NB4 (cell line): ENCODE measurements around the gene PITPNB.

Experiments
- DNase-seq: peaks from one replicate; pipeline ENCODE4 v3.0.0; 2010; ENCODE audit warnings: low read depth
- H3K4me3 ChIP-seq: one replicate; pipeline ENCODE4 v1.5.1; 2011; ENCODE audit warnings: mild to moderate bottlenecking, low read depth, low read length, moderate library complexity
- CTCF ChIP-seq: IDR thresholded peaks from one replicate; pipeline ENCODE4 v1.5.1; 2012; ENCODE audit warnings: low read depth, low read length
- MAX ChIP-seq: IDR thresholded peaks from 2 replicates; pipeline ENCODE4 v1.6.1; 2011; ENCODE audit warnings: low read depth, low read length
- MYC ChIP-seq: IDR thresholded peaks from 2 replicates; pipeline ENCODE4 v1.6.1; 2011; ENCODE audit warnings: low read depth, low read length
- POLR2A ChIP-seq: IDR thresholded peaks from 2 replicates; pipeline ENCODE4 v1.6.1; 2011; ENCODE audit warnings: mild to moderate bottlenecking; ENCODE audit not compliant: insufficient read length; ENCODE audit errors: extremely low read depth

The PITPNB gene

GRCh38 chr22:27816552-27816951 lies 102.5 kb downstream of the PITPNB start:
- TF ChIP-seq CTCF (no peak), POLR2A (no peak), MAX (no peak), MYC (no peak)
- DNase-seq = no peak
- no peak overlapping the region for H3K4me3 ChIP-seq

- TF ChIP-seq MAX (no peak), MYC (no peak), CTCF (no peak), POLR2A (no peak)
- no peak overlapping the region for H3K4me3 ChIP-seq
- DNase-seq = no peak
Measured at GRCh38 chr22:27815826-27816530, 103.1 kb downstream of the PITPNB start.

- H3K4me3 ChIP-seq = no peak overlapping the region
- no peak for DNase-seq
- no peak for TF ChIP-seq CTCF
- no peak for TF ChIP-seq MYC
- no peak for TF ChIP-seq POLR2A
- TF ChIP-seq MAX = no peak
Measured at GRCh38 chr22:27814993-27815392, 104.1 kb downstream of the PITPNB start.

GRCh38 chr22:27811778-27812177 lies 107.3 kb downstream of the PITPNB start:
- H3K4me3 ChIP-seq = no peak overlapping the region
- no peak for TF ChIP-seq CTCF
- no peak for TF ChIP-seq MAX
- TF ChIP-seq POLR2A = no peak
- TF ChIP-seq MYC = no peak
- no peak for DNase-seq

- no peak for TF ChIP-seq MAX
- TF ChIP-seq POLR2A = no peak
- TF ChIP-seq MYC = no peak
- no peak for TF ChIP-seq CTCF
Measured at GRCh38 chr22:27810609-27811151, 108.4 kb downstream of the PITPNB start.

More at GRCh38 chr22:27810609-27811151, 108.4 kb downstream of the PITPNB start:
- H3K4me3 ChIP-seq = no peak overlapping the region
- no peak for DNase-seq
